ENCODE measurements around the gene SYT1. TPM values are rescaled to one million over a fixed set of nuclear protein-coding genes. Genes with fewer than 3 reads are reported as not detected.

Gene SYT1
- total RNA-seq, 2 donors from 2014 or later, result 1.3 to 1.9 TPM

GRCh38 chr12:79452906-79453305, 588.3 kb downstream of the SYT1 start:
- H3K4me1 ChIP-seq (ENCODE audit: control insufficient read depth in 1 of 2, low read depth in 2 of 2), result peaks cover 5 to 43% of the 10 kb centered on the region in 2 donors
- no peak overlapping the region for H3K27ac ChIP-seq
- no peak overlapping the region for H3K4me3 ChIP-seq
- ATAC-seq (ENCODE audit: insufficient number of reproducible peaks, low FRiP score, low read depth) (no peak), DNase-seq (ENCODE audit: low spot score) (no peak)
- H3K9me3 ChIP-seq, result no peaks in the 10 kb centered on the region
- no peak for TF ChIP-seq CTCF (IDR thresholded peaks at IDR 0.05)
- H3K36me3 ChIP-seq, result no peaks in the 10 kb centered on the region
- no peaks in the 10 kb centered on the region for H3K27me3 ChIP-seq (replicated peaks; ENCODE audit: insufficient read depth)

DNA sequence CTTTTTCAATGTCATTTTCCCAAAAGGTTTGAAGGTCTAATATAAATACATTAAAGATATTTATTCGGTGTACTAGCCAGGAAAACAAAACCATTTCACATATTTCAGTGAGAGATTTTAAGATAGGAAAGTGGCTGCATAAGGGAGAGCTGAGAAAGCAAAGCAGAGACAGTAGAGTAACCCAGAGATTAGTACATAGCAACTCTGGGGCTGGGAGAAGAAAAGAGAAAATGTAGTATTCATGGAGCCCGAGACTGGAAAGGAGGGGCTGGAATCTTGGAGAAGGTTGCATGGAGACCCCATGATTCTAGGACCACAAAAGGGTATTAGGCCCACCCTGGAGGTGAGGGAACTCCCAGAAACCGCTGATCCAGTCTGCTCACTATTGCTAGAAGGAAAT, 589.2 kb downstream of the SYT1 start:
- no peak for TF ChIP-seq CTCF (IDR thresholded peaks at IDR 0.05)
- H3K4me3 ChIP-seq, result no peak overlapping the region
- peaks cover 5 to 43% of the 10 kb centered on the region in 2 donors for H3K4me1 ChIP-seq (ENCODE audit: control insufficient read depth in 1 of 2, low read depth in 2 of 2)
- no peaks in the 10 kb centered on the region for H3K36me3 ChIP-seq
- H3K27ac ChIP-seq, result no peak overlapping the region
- H3K9me3 ChIP-seq, result no peaks in the 10 kb centered on the region
- DNase-seq (ENCODE audit: low spot score) (no peak), ATAC-seq (ENCODE audit: insufficient number of reproducible peaks, low FRiP score, low read depth) (no peak)
- H3K27me3 ChIP-seq (replicated peaks; ENCODE audit: insufficient read depth), result no peaks in the 10 kb centered on the region

DNA sequence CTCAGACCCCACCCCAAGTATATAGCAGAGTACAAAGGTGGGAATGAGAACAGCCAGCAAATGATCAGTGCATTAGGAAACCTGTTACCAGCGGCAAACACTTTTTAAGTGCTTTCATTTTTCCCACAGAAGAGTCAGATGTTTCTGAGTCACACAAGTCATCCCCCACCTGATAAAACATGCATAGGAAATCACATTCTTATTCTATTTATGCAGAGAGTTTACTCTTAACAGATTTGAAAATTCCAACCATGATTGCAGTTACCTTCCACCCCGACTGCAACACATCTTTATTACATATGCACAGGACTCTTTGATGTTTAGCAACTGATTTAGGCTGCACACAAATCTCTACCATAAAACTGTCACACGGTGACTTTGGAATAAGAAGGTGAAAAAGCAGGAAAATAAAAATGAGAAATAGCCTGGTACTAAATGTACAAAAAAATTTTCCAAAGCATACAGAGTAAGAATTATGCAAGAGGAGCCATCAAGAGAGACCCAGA, 589.8 kb downstream of the SYT1 start:
- no peak overlapping the region for H3K4me3 ChIP-seq
- no peaks in the 10 kb centered on the region for H3K27me3 ChIP-seq (replicated peaks; ENCODE audit: insufficient read depth)
- peaks cover 5 to 43% of the 10 kb centered on the region in 2 donors for H3K4me1 ChIP-seq (ENCODE audit: control insufficient read depth in 1 of 2, low read depth in 2 of 2)
- DNase-seq (ENCODE audit: low spot score) (no peak), ATAC-seq (ENCODE audit: insufficient number of reproducible peaks, low FRiP score, low read depth) (no peak)
- no peak for TF ChIP-seq CTCF (IDR thresholded peaks at IDR 0.05)
- no peaks in the 10 kb centered on the region for H3K9me3 ChIP-seq
- no peaks in the 10 kb centered on the region for H3K36me3 ChIP-seq
- H3K27ac ChIP-seq, result no peak overlapping the region

- Histone ChIP-seq H3K27ac (no peak overlapping the region), H3K4me3 (no peak overlapping the region), H3K27me3 (replicated peaks; ENCODE audit: insufficient read depth) (no peaks in the 10 kb centered on the region), H3K9me3 (no peaks in the 10 kb centered on the region), H3K4me1 (ENCODE audit: control insufficient read depth in 1 of 2, low read depth in 2 of 2) (peaks cover 5 to 43% of the 10 kb centered on the region in 2 donors), H3K36me3 (no peaks in the 10 kb centered on the region)
- TF ChIP-seq CTCF (IDR thresholded peaks at IDR 0.05), result no peak
- ATAC-seq (ENCODE audit: insufficient number of reproducible peaks, low FRiP score, low read depth) (no peak), DNase-seq (ENCODE audit: low spot score) (no peak)
Measured at GRCh38 chr12:79455286-79455685, 590.7 kb downstream of the SYT1 start.

DNA sequence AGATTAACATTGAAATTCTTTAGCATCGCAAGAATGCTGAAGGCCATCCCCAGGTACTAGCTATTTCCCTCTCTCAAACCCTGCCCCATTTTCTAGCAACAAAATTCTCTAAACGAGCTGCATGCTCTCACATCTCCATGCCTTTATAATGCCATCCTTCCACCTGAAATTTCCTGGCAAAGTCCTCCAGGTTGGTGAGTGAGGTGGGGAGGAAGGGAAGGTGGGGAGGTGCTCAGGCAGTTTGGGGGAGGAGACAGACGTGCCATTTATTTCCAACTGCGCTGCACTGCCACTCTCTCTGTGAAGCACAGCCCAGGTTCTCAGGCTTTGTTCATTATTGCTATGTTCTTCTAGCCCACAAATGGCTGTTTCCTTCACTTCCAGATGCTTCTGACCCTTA, 617.7 kb downstream of the SYT1 start:
- Histone ChIP-seq H3K4me1 (ENCODE audit: control insufficient read depth in 1 of 2, low read depth in 2 of 2) (no peaks in the 10 kb centered on the region), H3K36me3 (no peaks in the 10 kb centered on the region), H3K4me3 (no peak overlapping the region), H3K27me3 (replicated peaks; ENCODE audit: insufficient read depth) (no peaks in the 10 kb centered on the region), H3K9me3 (no peaks in the 10 kb centered on the region), H3K27ac (no peak overlapping the region)
- DNase-seq (ENCODE audit: low spot score) (no peak), ATAC-seq (ENCODE audit: insufficient number of reproducible peaks, low FRiP score, low read depth) (no peak)
- no peak for TF ChIP-seq CTCF (IDR thresholded peaks at IDR 0.05)

Measured in thoracic aorta (tissue), 2 donors.